Stimulated activated CD4-positive, alpha-beta T cell treated with anti-CD3 and anti-CD28 coated beads, Interleukin-12 subunit alpha, Interleukin-12 subunit beta, amount 100 ng/mL, for 4 hours (primary cell): Measurements from ENCODE around the gene FBP2.
"Not testable (repeated sequence)": the region's sequence is repeated elsewhere in the genome, so short reads cannot be mapped to it uniquely, and the experiment has no call there.

ENCODE experiments used
- DNase-seq: peaks from one replicate; pipeline ENCODE4 v3.0.0-alpha.2; 2020

Gene FBP2

DNA sequence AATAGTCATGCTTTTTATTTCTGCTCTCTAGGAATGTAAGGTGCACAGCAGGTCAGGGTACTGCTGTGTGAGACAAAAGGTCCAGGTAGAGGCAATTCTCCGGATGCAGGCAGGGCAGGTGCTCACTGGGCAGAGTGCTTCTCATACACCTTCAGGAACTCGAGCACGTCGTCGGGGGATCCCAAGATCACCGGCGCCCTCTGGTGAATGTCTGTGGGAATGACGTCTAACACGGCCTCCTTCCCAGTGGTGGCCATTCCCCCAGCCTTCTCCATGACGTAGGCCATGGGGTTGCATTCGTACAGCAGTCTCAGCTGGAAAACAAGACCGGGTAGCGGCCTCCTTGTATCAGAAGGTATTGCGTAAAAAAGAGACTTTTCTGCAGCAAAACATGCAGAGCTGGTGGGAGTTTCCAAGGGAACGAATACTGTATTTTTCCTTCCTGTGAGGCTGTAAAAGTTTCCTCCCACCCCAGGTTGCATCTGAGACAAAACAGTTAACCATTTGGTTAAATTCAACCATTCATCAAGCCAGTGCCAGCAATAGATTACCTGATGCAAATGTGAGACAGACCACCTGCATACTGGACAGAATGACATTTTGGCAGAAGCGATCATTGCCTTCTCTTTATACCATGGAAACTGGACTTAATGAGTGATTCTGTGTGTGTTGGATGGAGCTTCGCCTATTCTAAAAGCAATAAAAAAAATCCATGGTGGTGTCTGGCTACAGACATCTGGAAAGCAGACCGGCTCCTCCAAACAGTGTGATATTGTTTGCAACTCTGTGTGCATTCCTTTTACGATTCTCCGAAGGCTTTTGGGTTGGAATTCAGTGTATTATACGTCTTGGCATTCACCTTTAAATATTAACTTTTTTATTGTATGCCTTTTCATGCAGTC is 9.9 kb upstream of the FBP2 start:
- peak; percentile 60 for DNase-seq

DNA sequence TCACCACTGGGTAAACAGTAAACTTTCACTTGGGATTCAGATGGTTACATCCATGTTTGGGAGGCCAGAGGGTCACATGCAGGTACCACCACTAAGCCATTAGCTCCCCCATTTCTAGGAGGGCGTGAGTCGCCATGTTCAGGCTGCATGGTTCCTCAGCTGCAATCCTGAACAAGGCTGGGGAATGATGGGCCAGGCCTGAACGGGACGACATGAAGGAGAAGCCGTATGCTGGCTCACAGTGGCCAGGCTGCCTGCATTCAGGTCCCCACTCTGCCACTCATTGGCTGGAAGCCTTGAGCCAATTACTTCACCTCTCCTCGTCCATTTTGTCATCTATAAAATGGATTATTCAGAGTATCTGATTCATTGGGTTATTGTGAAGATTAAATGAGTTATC is 9.0 kb upstream of the FBP2 start:
- no peak for DNase-seq

DNA sequence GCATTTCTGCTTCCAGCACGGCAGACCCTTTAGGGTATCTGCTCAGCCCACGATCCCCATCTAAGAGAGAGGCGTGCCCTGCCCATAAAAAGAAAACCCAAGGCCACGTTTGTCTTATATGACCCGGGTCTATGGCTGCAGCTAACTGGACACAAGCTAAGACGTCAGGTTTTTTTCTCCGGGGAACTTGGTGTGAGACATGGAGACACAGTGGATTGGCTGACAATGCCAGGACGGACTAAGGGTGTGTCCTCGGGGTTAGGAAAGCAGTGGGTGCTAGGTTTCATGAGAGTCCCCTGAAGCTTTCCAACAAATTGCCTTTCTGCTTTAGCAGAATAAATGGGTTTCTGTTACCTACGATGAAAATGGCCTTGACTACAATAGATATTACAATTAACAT is 7.1 kb upstream of the FBP2 start:
- no peak for DNase-seq

DNA sequence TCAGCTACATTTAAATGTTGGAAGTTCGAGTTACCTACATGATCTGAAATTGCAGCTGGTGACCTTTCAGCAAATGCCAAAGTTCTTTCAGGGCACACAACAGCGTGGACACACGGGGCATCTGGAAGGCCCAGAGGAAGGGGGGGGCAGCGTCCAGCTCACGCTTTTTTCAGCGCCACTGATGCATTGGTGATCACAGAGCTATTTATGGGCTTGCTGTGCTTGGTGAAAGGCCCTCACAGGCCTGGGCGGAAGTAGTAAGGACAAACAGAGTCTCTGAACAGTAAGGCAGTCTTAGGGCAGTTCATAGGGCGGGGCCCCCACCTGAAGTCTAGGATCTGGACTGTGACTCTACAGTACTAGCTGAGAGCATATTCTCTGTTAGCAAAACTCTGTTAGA is 6.6 kb upstream of the FBP2 start:
- no peak for DNase-seq

- no peak for DNase-seq
These were observed 5.5 kb upstream of the FBP2 start for GRCh38 chr9:94599102-94599501.

DNA sequence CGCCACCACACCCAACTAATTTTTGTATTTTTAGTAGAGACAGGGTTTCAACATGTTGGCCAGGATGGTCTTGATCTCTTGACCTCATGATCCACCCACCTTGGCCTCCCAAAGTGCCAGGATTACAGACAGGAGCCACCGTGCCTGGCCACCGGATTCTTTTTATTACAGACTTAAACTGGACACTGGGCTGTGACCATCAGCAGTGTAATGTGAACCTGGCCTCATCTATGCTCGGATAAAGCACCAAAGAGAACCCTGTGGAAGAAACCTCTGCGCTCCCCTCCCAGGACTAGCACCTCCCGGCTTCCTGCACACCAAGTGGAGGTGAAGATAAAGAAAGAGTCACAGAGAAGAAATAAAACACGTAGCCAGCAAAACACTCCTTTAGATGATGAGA is 941 bp downstream of the FBP2 start:
- not testable (repeated sequence) for DNase-seq

DNA sequence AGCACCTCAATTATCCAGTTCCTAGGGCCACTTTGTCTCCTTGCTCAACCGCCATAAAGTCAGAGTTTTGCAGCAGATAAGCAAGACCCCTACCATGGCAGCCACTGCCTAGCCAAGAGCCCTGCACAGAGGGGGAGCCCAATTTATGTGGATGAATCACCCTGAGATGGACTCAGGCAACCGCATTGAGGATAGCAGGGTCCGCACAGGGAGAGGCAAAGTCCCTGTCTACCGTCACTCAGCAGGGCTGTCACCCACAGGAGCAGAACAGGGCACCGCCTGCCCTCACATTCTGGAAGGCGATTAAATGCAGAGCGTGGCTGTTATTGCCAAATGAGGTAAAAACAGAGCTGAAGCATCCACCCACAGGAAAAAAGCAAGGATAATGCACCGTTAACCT is 1.7 kb downstream of the FBP2 start:
- no peak for DNase-seq

DNA sequence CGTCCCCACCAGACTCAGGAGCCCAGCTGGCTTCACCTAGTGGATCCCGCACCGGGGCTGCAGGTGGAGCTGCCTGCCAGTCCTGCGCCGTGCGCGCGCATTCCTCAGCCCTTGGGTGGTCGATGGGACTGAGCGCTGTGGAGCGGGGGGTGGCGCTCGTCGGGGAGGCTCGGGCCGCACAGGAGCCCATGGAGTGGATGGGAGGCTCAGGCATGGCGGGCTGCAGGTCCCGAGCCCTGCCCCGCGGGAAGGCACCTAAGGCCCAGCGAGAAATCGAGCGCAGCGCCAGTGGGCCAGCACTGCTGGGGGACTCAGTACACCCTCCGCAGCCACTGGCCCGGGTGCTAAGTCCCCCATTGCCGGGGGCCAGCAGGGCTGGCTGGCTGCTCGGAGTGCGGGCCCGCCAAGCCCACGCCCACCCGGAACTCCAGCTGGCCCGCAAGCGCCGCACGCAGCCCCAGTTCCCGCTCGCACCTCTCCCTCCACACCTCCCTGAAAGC is 2.5 kb downstream of the FBP2 start:
- DNase-seq, result not testable (repeated sequence)

- DNase-seq, result no peak
These were observed 4.9 kb downstream of the FBP2 start for GRCh38 chr9:94588681-94589080.

- DNase-seq, result no peak
These were observed 6.8 kb downstream of the FBP2 start for GRCh38 chr9:94586814-94587213.

GRCh38 chr9:94586316-94586715 is 7.3 kb downstream of the FBP2 start:
- no peak for DNase-seq

DNA sequence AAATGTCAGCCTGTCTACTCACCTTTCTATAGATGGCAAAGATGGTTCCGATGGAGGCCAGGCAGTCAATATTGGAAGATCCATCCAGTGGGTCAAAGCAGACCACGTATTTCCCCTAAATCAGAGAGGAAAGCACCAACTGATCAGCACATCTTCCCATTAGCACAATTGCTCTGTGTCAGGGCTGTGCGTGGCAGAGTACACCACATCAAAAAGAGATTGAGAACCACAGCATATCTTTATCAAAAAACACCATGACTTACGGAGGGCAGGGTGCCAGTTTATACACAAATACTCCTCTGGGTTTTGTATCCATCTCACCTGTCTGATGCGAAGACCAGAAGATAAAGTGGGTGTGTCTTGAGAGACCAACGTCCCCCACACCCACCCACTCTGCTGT is 9.1 kb downstream of the FBP2 start:
- no peak for DNase-seq

- no peak for DNase-seq
These were observed 11.9 kb downstream of the FBP2 start for GRCh38 chr9:94581728-94582127.

DNA sequence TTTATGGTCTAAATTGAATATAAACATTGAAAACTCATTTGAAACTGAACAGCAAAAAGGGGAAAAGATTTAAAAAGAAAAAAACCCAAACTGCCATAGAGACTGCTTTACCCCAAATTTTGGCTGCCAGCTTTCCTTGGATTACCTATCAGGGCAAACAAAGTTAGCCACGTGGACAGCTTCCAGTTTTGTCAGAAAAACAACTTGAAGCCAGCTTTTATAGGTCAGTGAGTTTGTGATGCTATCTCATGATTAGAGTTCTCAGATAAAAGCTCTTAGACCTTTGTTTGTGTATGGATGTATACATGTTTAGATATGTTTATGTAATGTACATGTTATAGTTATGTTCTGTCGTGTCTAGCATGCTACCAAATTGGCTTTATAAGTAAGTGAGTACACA is 16.1 kb downstream of the FBP2 start:
- DNase-seq, result no peak

GRCh38 chr9:94577036-94577435 is 16.6 kb downstream of the FBP2 start:
- DNase-seq, result no peak

DNA sequence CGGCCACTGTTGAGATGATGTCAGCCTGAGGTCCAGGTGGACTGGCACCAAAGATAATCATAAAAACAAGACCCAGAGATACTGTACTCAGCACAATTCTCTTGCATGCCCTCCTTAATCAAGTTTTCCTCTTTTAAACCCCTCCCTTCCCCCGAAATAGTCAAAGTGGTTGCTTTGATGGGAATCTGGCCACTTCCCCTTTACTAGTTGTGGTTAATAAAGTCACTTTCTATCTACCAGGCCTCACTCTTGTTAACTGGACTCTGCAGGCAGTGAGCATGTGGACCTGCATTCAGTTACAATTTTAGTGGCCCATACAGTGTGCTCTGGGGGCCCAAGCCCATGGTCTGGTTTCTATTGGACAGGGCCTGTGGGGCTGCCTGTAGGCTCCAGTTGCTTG is 17.5 kb downstream of the FBP2 start:
- DNase-seq, result no peak

GRCh38 chr9:94568972-94569712 is 24.5 kb downstream of the FBP2 start:
- no peak for DNase-seq

DNA sequence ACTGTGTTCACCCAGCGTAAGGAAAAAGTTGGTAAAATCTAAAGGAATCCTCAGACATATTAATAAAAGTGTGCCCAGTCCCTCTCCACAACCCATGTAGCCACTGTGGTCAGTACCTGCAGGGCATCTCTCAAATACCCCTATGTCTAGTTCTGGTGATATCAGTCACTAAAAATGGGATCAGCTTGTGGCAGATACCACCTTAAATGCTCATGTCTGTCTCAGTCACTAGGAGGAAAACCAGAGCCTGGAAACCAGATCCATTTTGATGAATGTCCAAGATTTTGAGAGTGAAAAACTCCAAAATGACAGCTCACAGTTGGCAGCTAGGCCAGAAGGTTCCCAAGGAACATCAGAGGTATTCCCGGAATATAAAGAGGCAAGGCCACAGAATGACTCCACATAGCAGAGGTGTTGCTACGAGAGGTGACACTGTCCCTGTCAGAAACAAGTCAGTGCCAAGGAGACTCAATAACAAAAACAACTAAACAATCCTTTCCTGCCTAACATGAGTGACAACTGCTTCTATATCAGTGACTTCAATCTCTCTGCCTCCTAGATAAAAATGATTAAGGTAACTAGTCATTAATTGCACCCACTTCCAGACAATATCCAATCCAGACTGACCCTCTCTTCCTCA is 25.3 kb downstream of the FBP2 start:
- DNase-seq, result no peak

GRCh38 chr9:94567271-94567670 is 26.4 kb downstream of the FBP2 start:
- DNase-seq, result no peak

GRCh38 chr9:94566550-94566949 is 27.1 kb downstream of the FBP2 start:
- no peak for DNase-seq

DNA sequence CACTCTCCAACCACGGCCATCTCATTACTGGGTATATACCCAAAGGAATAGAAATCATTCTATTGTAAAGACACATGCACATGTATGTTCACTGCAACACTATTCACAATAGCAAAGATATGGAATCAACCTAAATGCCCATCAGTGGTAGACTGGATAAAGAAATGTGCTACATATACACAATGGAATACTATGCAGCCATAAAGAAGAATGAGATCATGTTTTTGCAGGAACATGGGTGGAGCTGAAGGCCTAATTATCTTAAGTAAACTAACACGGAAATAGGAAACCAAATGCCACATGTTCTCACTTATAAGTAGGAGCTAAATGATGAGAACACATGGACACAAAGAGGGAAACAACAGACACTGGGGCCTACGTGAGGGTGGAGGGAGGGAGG is 29.3 kb downstream of the FBP2 start:
- not testable (repeated sequence) for DNase-seq

DNA sequence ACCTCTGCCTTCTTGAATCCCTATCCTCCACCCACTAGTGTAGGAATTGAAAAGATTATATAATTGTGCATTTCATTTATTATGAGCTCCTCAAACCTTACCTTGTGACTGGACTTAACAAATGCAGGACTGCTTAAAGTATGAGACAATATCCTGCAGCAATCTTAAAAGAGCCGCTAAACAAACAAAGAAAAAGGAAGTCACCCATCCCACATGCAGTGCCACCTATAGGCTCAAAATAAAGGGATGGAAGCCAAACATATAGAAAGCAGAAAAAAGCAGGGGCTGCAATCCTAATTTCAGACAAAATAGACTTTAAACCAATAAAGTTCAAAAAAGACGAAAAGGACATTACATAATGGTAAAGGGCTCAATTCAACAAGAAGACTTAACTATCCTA is 30.1 kb downstream of the FBP2 start:
- no peak for DNase-seq

GRCh38 chr9:94560237-94560636 is 33.4 kb downstream of the FBP2 start:
- DNase-seq, result no peak

GRCh38 chr9:94557376-94557775 is 36.2 kb downstream of the FBP2 start:
- no peak for DNase-seq
